Mesothelial cell of epicardium (in vitro differentiated cells): ENCODE data around the gene CEP41. TPM values are rescaled to one million over a fixed set of nuclear protein-coding genes. Genes with fewer than 3 reads are reported as not detected.

ENCODE experiments used
- DNase-seq, 2 experiments: peaks; one replicate each; pipeline ENCODE4 v3.0.0; 2021; ENCODE audit warnings: low spot score in 2 of 2; ENCODE audit not compliant: unreplicated experiment in 2 of 2
- H3K27ac Mint-ChIP-seq: 2 replicates; pipeline ENCODE4 v1.8.0; 2021; ENCODE audit warnings: mixed read lengths
- H3K27me3 Mint-ChIP-seq: 2 replicates; pipeline ENCODE4 v1.8.0; 2021; ENCODE audit warnings: low read depth, mixed read lengths
- H3K36me3 Mint-ChIP-seq: 2 replicates; pipeline ENCODE4 v1.8.0; 2021; ENCODE audit warnings: mixed read lengths
- H3K4me1 Mint-ChIP-seq: 2 replicates; pipeline ENCODE4 v1.8.0; 2021; ENCODE audit warnings: mixed read lengths
- H3K4me3 Mint-ChIP-seq: 2 replicates; pipeline ENCODE4 v1.8.0; 2021; ENCODE audit warnings: mild to moderate bottlenecking, moderate library complexity, mixed read lengths
- H3K9me3 Mint-ChIP-seq: 2 replicates; pipeline ENCODE4 v1.8.0; 2021; ENCODE audit warnings: mixed read lengths
- total RNA-seq: library from RNA; stranded (reverse); gene quantifications from 3 replicates; pipeline ENCODE4 v1.2.1, GENCODE V29; 2021
- TF ChIP-seq, protein P1 (sequence below): fragments of 200-600 bp; sonication (generic); IDR thresholded peaks from one replicate; pipeline ENCODE4 v1.5.0; 2021; ENCODE audit warnings: antibody characterized with exemption; ENCODE audit not compliant: unreplicated experiment

CEP41 gene
- total RNA-seq, 1 donor from 2014 or later: 22.5 TPM

DNA sequence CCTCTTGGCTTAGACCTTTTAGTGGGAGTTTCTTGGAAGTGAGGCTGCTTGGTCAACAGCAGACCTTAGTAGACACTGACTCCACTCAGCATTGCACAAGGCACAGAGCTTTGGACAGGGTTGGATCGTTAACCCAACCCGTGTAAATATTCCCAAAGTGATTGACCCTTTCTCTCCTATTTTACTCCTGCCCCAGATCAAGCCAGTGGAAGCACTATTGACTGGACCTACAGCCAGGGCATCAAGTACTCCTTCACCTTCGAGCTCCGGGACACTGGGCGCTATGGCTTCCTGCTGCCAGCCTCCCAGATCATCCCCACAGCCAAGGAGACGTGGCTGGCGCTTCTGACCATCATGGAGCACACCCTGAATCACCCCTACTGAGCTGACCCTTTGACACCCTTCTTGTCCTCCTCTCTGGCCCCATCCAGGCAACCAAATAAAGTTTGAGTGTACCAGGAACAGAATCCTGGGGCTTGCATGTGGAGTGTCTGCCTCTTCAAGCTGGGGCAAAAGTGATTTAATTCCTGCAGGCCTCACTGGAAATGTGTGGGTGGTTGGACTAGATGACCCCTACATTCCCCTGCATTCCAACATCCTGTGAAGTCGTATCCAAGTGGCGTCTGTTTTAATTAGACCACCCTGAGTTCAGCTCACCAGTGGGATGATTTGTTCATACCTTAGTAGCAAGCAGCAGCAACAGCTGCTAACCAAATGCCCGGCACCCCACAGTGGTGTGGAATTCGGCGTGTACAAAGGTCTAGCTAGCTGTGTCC is 53.0 kb downstream of the CEP41 start:
- peaks cover 13% of the 10 kb centered on the region for H3K9me3 Mint-ChIP-seq
- H3K4me1 Mint-ChIP-seq: peaks cover 19% of the 10 kb centered on the region
- DNase-seq: no peak
- H3K36me3 Mint-ChIP-seq: peaks cover 2% of the 10 kb centered on the region
- H3K27ac Mint-ChIP-seq: no peak overlapping the region
- H3K4me3 Mint-ChIP-seq: no peak overlapping the region
- no peaks in the 10 kb centered on the region for H3K27me3 Mint-ChIP-seq
- TF ChIP-seq, protein P1, sequence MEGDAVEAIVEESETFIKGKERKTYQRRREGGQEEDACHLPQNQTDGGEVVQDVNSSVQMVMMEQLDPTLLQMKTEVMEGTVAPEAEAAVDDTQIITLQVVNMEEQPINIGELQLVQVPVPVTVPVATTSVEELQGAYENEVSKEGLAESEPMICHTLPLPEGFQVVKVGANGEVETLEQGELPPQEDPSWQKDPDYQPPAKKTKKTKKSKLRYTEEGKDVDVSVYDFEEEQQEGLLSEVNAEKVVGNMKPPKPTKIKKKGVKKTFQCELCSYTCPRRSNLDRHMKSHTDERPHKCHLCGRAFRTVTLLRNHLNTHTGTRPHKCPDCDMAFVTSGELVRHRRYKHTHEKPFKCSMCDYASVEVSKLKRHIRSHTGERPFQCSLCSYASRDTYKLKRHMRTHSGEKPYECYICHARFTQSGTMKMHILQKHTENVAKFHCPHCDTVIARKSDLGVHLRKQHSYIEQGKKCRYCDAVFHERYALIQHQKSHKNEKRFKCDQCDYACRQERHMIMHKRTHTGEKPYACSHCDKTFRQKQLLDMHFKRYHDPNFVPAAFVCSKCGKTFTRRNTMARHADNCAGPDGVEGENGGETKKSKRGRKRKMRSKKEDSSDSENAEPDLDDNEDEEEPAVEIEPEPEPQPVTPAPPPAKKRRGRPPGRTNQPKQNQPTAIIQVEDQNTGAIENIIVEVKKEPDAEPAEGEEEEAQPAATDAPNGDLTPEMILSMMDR: no peak

DNA sequence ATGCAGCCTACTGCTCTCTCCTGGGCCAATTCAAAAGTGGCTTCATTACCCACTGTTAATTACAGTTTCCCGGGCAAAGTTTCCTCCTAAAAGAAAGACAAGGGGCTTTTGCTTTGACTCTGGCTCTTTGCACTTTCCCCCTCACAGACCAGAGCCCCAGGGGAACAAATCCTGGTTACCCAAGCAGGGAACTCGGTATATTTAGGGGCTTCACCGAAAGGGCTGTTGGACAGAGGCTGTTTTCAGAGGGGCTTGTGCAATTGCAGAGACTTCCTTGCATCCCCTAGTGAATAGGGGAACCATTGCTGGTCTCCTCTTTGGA is 53.5 kb downstream of the CEP41 start:
- peaks cover 13% of the 10 kb centered on the region for H3K4me1 Mint-ChIP-seq
- no peak overlapping the region for H3K27ac Mint-ChIP-seq
- no peaks in the 10 kb centered on the region for H3K27me3 Mint-ChIP-seq
- H3K36me3 Mint-ChIP-seq: peaks cover 2% of the 10 kb centered on the region
- TF ChIP-seq, protein P1: no peak
- DNase-seq: no peak
- H3K4me3 Mint-ChIP-seq: no peak overlapping the region
- peaks cover 13% of the 10 kb centered on the region for H3K9me3 Mint-ChIP-seq

DNA sequence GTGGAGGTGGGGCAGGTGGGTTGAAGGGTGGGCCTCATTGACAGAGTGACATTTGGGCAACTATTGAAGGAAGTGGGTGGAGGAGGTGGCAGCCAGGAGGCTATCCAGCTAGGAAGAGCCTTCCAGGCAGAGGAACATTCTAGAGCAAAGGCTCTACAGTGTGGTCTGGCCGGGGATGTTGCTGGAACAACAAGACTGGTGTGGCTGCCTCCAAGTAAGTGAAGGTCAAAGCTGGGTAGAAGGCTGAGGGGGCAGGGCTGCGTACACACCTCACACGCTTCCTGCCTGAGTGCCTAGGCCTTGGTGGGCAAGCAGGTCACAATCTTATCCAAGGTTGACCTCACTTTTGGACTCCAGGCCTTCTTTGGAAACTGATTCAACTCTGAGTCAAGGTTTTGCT is 53.9 kb downstream of the CEP41 start:
- Mint-ChIP-seq H3K4me3 (no peak overlapping the region), H3K9me3 (peaks cover 13% of the 10 kb centered on the region)
- TF ChIP-seq, protein P1: no peak

DNA sequence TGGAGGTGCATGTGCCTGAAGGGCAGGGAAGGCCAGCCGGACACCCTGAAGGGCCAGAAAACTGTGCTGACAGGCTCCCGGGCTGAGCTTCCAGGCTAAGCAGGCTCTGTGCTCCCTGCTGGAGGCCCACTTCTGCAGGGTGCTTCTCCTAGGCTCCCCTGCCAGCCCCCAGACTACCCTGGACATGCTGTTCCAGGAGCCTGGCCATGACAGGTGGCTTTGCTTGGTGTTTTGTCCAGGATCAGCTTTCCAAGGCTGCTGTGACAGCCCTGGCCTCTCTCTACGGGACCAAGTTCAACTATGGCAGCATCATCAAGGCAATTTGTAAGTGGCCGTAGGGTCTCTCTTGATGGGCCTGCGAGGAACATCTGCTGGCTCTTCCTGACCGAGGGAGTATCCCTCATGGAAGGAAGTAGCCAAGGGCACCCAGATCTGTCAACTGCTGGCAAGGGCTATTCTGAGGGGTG is 55.2 kb downstream of the CEP41 start:
- DNase-seq: no peak
- H3K36me3 Mint-ChIP-seq: peaks cover 2% of the 10 kb centered on the region
- TF ChIP-seq, protein P1: no peak
- H3K4me1 Mint-ChIP-seq: peaks cover 9% of the 10 kb centered on the region
- H3K27me3 Mint-ChIP-seq: no peaks in the 10 kb centered on the region
- peaks cover 13% of the 10 kb centered on the region for H3K9me3 Mint-ChIP-seq
- no peak overlapping the region for H3K4me3 Mint-ChIP-seq
- H3K27ac Mint-ChIP-seq: no peak overlapping the region

More for the DNA sequence above, 53.9 kb downstream of the CEP41 start:
- Mint-ChIP-seq H3K36me3 (peaks cover 2% of the 10 kb centered on the region), H3K4me1 (peaks cover 9% of the 10 kb centered on the region), H3K27me3 (no peaks in the 10 kb centered on the region), H3K27ac (no peak overlapping the region)
- no peak for DNase-seq

DNA sequence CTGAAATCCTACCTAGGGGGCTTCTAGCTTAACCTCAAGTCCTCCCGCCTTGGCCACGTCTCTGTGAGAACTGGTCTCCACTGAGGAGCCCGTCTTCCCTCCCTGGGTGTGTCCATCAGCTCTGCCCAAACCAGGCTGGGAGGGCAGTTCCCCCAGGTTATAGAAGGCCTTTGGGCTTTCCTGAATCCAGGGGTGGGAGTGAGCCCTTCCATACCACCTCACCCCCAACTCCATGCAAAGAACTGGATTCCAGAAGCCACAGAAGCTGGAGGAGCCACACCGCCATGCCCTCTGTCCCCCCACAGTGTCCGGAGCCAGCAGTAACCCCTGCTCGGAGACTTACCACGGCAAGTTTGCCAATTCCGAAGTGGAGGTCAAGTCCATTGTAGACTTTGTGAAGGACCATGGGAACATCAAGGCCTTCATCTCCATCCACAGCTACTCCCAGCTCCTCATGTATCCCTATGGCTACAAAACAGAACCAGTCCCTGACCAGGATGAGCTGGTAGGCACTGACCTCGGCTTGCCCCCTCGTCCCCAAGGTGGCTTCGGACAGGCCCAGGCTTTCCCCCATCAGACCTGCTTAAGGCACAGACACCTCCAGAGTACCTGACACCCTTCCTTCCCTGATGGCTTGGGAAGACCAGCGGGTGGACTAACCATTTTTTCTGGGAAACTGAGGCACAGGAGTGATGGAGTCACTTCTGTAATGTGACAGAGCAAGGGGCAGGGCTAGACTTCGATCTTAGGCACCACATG is 55.8 kb downstream of the CEP41 start:
- H3K9me3 Mint-ChIP-seq: peaks cover 13% of the 10 kb centered on the region
- no peak overlapping the region for H3K4me3 Mint-ChIP-seq
- no peak for DNase-seq
- H3K4me1 Mint-ChIP-seq: peaks cover 10% of the 10 kb centered on the region
- TF ChIP-seq, protein P1: no peak
- no peak overlapping the region for H3K27ac Mint-ChIP-seq
- peaks cover 2% of the 10 kb centered on the region for H3K36me3 Mint-ChIP-seq
- H3K27me3 Mint-ChIP-seq: no peaks in the 10 kb centered on the region
